K562 (cell line): ENCODE results near the gene NKX2-2. TPM values are rescaled to one million over a fixed set of nuclear protein-coding genes. Genes with fewer than 3 reads are reported as not detected.
"Not testable (repeated sequence)": the region's sequence is repeated elsewhere in the genome, so short reads cannot be mapped to it uniquely, and the experiment has no call there.

Source experiments
- ATAC-seq: fragments of 200-7000 bp; cut with Tn5 transposase; 3 replicates; pipeline ENCODE4 v1.9.1; 2020; ENCODE audit warnings: moderate library complexity
- BruUV-seq: library from RNA; stranded (reverse); fragments of 400-500 nt; replicated peaks from 2 replicates; lab custom pipeline; 2021; lab: Mats Ljungman, UMichigan
- CTCF ChIA-PET: fragments of 300-600 bp; formaldehyde crosslinking; extraction: SDS; loops from one replicate; lab custom pipeline; 2021; ENCODE audit warnings: low intra/inter-chr PET ratio; lab: Yijun Ruan, JAX
- POLR2A ChIA-PET: fragments of 300-600, 350-650 bp; sonication (Branson Sonifier 250); formaldehyde crosslinking; extraction: SDS; loops from one replicate; lab custom pipeline; 2021; ENCODE audit warnings: antibody characterized with exemption, inconsistent platforms; lab: Yijun Ruan, JAX
- DNase-seq, 4 experiments: peaks; one replicate each; pipeline versions ENCODE4 v3.0.0 to v3.0.0-alpha.2; 2011 to 2018; ENCODE audit warnings: low spot score in 3 of 4, mixed read lengths in 3 of 4; ENCODE audit errors: extremely low read depth in 1 of 4
- FAIRE-seq: peaks from 2 replicates; lab custom pipeline; 2011; peaks lifted over from hg19 to GRCh38; lab: Jason Lieb, UNC
- H2AFZ ChIP-seq: 2 replicates; pipeline ENCODE4 v1.6.0; 2011; ENCODE audit warnings: low read depth, low read length, control low read depth, inconsistent platforms
- H3K27ac ChIP-seq: fragments of 200-600 bp; 3 replicates; pipeline ENCODE4 v1.8.0; 2011; ENCODE audit warnings: low read depth, mild to moderate bottlenecking, control low read depth, inconsistent platforms, low read length, moderate library complexity, mixed read lengths; ENCODE audit errors: extremely low read depth
- H3K27me3 ChIP-seq, 2 experiments: fragments of 300-600 bp in 1 of 2; 2 replicates in 1 of 2; 3 replicates in 1 of 2; pipeline versions ENCODE4 v1.6.0 to v1.8.0; 2011; ENCODE audit warnings: inconsistent platforms in 2 of 2, low read length in 2 of 2, mild to moderate bottlenecking in 1 of 2, mixed read lengths in 1 of 2, moderate library complexity in 1 of 2; ENCODE audit not compliant: control insufficient read depth in 2 of 2, insufficient read depth in 2 of 2
- H3K36me3 ChIP-seq: fragments of 300-600 bp; 3 replicates; pipeline ENCODE4 v1.8.0; 2011; ENCODE audit warnings: mild to moderate bottlenecking, low read length, inconsistent platforms; ENCODE audit not compliant: control insufficient read depth, insufficient read depth
- H3K4me1 ChIP-seq, 2 experiments: fragments of 200-600 bp in 1 of 2; replicated peaks in 1 of 2; 2 replicates in 1 of 2; 3 replicates in 1 of 2; pipeline versions ENCODE4 v1.5.1 to v1.8.0; 2011; ENCODE audit warnings: inconsistent platforms in 2 of 2, low read length in 2 of 2, mild to moderate bottlenecking in 1 of 2, mixed read lengths in 1 of 2, moderate library complexity in 1 of 2; ENCODE audit not compliant: control insufficient read depth in 2 of 2, insufficient read depth in 2 of 2
- H3K4me2 ChIP-seq: 2 replicates; pipeline ENCODE4 v1.6.1; 2011; ENCODE audit warnings: low read length, control low read depth, inconsistent platforms, mixed read lengths; ENCODE audit not compliant: insufficient read depth
- H3K4me3 ChIP-seq: fragments of 200-600 bp; sonication (generic), shearing (Covaris generic); 2 replicates; pipeline ENCODE4 v1.5.1; 2016; ENCODE audit warnings: control low read depth, inconsistent platforms
- H3K79me2 ChIP-seq: fragments of 200-600 bp; 3 replicates; pipeline ENCODE4 v1.8.0; 2011; ENCODE audit warnings: low read length, inconsistent platforms; ENCODE audit not compliant: control insufficient read depth, insufficient read depth
- H3K9ac ChIP-seq, 2 experiments: 2 replicates each; pipeline versions ENCODE4 v1.6.0 to v1.6.1; 2011; ENCODE audit warnings: low read depth in 2 of 2, low read length in 2 of 2, control low read depth in 1 of 2, inconsistent platforms in 1 of 2, mild to moderate bottlenecking in 1 of 2, mixed read lengths in 1 of 2; ENCODE audit not compliant: insufficient read depth in 1 of 2
- H3K9me1 ChIP-seq: one replicate; pipeline ENCODE4 v1.6.0; 2011; ENCODE audit warnings: inconsistent platforms, mild to moderate bottlenecking, low read length, moderate library complexity; ENCODE audit not compliant: control insufficient read depth, insufficient read depth
- H3K9me3 ChIP-seq: replicated peaks from 2 replicates; pipeline ENCODE4 v1.5.1; 2011; ENCODE audit warnings: low read depth, low read length, inconsistent platforms; ENCODE audit not compliant: control insufficient read depth, insufficient read depth
- H4K20me1 ChIP-seq: replicated peaks from 2 replicates; pipeline ENCODE4 v1.6.1; 2011; ENCODE audit warnings: low read length, inconsistent platforms, mixed read lengths; ENCODE audit not compliant: control insufficient read depth, insufficient read depth
- RAD21 ChIP-seq, 2 experiments: fragments of 250-450 bp in 1 of 2; fragments of 450-650 bp in 1 of 2; sonication (Bioruptor Pico) in 1 of 2; formaldehyde crosslinking in 1 of 2; IDR thresholded peaks in 1 of 2; conservative IDR thresholded peaks in 1 of 2; 2 replicates each; pipeline versions ENCODE4 v1.4.0 to v1.8.0; 2020 to 2022; ENCODE audit warnings: mild to moderate bottlenecking in 2 of 2, moderate library complexity in 1 of 2
- THAP7 ChIP-seq: fragments of 250-450 bp; sonication (Bioruptor Pico); IDR thresholded peaks from 2 replicates; pipeline ENCODE4 v1.5.0; 2021
- WGBS: fragments of 100-300 bp; shearing (Covaris generic); methylation state at CpG from one replicate; pipeline ENCODE4 v1.1.6; 2016; ENCODE audit warnings: low coverage, mixed read lengths; ENCODE audit not compliant: insufficient coverage; ENCODE audit errors: missing lambda C conversion rate; 5-methylcytosine and 5-hydroxymethylcytosine counted together
- in situ Hi-C: fragments of 300-500 bp; cut with MboI; formaldehyde crosslinking; loops from 4 replicates; pipeline ENCODE4 v1.15.0; 2018; ENCODE audit warnings: inconsistent platforms, mixed read lengths
- intact Hi-C: fragments of 100-400 bp; cut with micrococcal nuclease; formaldehyde crosslinking; loops from 2 replicates; pipeline ENCODE4 v1.14.2; 2022
- polyA plus RNA-seq, 8 experiments: library from polyadenylated mRNA; depleted of rRNA in 4 of 8; stranded (reverse) in 5 of 8; unstranded in 3 of 8; fragments of >200 nt; fragmentation: Nextera tagmentation in 2 of 8; fragmentation: Illumina TruSeq in 1 of 8; extraction: Ambion mirVana in 2 of 8; extraction: Trizol in 1 of 8; gene quantifications; 2 replicates each; pipeline versions ENCODE4 v1.2.1 to v1.2.3, GENCODE V29; 2011 to 2014; ENCODE audit warnings: inconsistent platforms in 1 of 8, missing spikeins in 1 of 8
- total RNA-seq, 7 experiments: library from RNA; depleted of rRNA in 6 of 7; stranded (reverse); fragments of >200 nt in 6 of 7; fragmentation: Illumina TruSeq in 2 of 7; extraction: Trizol in 2 of 7; gene quantifications; 2 replicates each; pipeline versions ENCODE4 v1.2.1 to v1.2.3, GENCODE V29; 2011 to 2021; ENCODE audit warnings: low replicate concordance in 1 of 7
- TF ChIP-seq, protein P1 (sequence below), 3 experiments: IDR thresholded peaks in 2 of 3; conservative IDR thresholded peaks in 1 of 3; 2 replicates each; pipeline ENCODE4 v1.5.1; 2011 to 2012; ENCODE audit warnings: low read length in 3 of 3, mild to moderate bottlenecking in 3 of 3, control low read depth in 2 of 3, improper control_type of control experiment in 1 of 3, inconsistent platforms in 1 of 3, low read depth in 1 of 3, mixed read lengths in 1 of 3, moderate library complexity in 1 of 3; ENCODE audit not compliant: insufficient read depth in 2 of 3

The NKX2-2 gene
- total and polyA plus RNA-seq, 9 of the 15 experiments (the other 6 are each of a cell fraction or from before 2014, with no cell fraction given) = 0.04 TPM; not detected in 8

DNA sequence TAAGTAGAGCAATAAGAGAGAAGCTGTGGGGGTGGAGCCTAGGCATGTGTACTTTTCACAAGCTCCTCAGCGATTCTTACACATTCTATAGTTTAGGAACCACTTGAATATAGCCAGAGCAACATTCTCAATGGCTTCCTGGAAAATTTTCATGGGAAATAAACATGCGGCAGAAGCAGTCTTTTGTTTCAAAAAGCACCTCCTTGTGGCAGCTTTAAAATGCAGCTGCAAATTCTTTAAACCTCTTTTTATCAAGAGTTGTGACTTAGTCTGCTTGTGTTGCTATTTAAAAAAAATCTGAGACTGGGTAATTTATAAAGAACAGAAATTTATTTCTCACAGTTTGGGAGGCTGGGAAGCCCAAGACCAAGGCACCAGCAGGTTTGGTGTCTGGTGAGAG, 23.8 kb downstream of the NKX2-2 start:
- H3K79me2 ChIP-seq = no peaks in the 10 kb centered on the region
- intact Hi-C loops = no loop called here
- ATAC-seq (no peak), FAIRE-seq (no peak), DNase-seq (no peak)
- no peak overlapping the region for H3K4me2 ChIP-seq
- H2AFZ ChIP-seq = no peak overlapping the region
- POLR2A ChIA-PET = no interaction called here
- CTCF ChIA-PET = no interaction called here
- H3K27ac ChIP-seq = no peak overlapping the region
- BruUV-seq = no TSS peak
- H3K9me1 ChIP-seq = no peaks in the 10 kb centered on the region
- H3K4me3 ChIP-seq = no peak overlapping the region
- in situ Hi-C loops = no loop called here
- TF ChIP-seq THAP7 (CRISPR knock-in tag) (no peak), RAD21 (CRISPR knock-in tag; conservative IDR thresholded peaks at IDR 0.05 in 1 of 2, IDR thresholded peaks at IDR 0.05 in 1 of 2) (peak in 1 of 2 experiments; percentile 14; a peak in 1 of 4 replicates)
- TF ChIP-seq, protein P1, sequence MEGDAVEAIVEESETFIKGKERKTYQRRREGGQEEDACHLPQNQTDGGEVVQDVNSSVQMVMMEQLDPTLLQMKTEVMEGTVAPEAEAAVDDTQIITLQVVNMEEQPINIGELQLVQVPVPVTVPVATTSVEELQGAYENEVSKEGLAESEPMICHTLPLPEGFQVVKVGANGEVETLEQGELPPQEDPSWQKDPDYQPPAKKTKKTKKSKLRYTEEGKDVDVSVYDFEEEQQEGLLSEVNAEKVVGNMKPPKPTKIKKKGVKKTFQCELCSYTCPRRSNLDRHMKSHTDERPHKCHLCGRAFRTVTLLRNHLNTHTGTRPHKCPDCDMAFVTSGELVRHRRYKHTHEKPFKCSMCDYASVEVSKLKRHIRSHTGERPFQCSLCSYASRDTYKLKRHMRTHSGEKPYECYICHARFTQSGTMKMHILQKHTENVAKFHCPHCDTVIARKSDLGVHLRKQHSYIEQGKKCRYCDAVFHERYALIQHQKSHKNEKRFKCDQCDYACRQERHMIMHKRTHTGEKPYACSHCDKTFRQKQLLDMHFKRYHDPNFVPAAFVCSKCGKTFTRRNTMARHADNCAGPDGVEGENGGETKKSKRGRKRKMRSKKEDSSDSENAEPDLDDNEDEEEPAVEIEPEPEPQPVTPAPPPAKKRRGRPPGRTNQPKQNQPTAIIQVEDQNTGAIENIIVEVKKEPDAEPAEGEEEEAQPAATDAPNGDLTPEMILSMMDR (IDR thresholded peaks at IDR 0.05 in 2 of 3, conservative IDR thresholded peaks at IDR 0.05 in 1 of 3; ENCODE audit: insufficient read depth in 2 of 3, low read depth in 1 of 3, low read length in 3 of 3) = peak in 1 of 3 experiments; percentile 8; a peak in 1 of 6 replicates
- no peaks in the 10 kb centered on the region for H3K27me3 ChIP-seq
- no peaks in the 10 kb centered on the region for H4K20me1 ChIP-seq
- 0% methylated on average over 2 of the region's 2 CpGs for WGBS
- no peaks in the 10 kb centered on the region for H3K4me1 ChIP-seq
- H3K36me3 ChIP-seq = no peaks in the 10 kb centered on the region
- no peak overlapping the region for H3K9ac ChIP-seq
- H3K9me3 ChIP-seq = no peaks in the 10 kb centered on the region

DNA sequence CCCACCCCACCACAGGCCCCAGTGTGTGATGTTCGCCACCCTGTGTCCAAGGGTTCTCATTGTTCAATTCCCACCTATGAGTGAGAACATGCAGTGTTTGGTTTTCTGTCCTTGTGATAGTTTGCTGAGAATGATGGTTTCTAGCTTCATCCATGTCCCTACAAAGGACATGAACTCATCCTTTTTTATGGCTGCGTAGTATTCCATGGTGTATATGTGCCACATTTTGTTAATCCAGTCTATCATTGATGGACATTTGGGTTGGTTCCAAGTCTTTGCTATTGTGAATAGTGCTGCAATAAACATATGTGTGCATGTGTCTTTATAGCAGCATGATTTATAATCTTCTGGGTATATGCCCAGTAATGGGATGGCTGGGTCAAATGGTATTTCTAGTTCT, 33.7 kb downstream of the NKX2-2 start:
- BruUV-seq, H3K36me3 ChIP-seq, H3K4me2 ChIP-seq, H3K79me2 ChIP-seq, FAIRE-seq, H3K27ac ChIP-seq, CTCF ChIA-PET, H3K9me3 ChIP-seq, H3K9me1 ChIP-seq, H3K27me3 ChIP-seq, H3K9ac ChIP-seq, in situ Hi-C loops, H2AFZ ChIP-seq, H3K4me3 ChIP-seq, POLR2A ChIA-PET, intact Hi-C loops, DNase-seq, H3K4me1 ChIP-seq, H4K20me1 ChIP-seq, ATAC-seq: not testable (repeated sequence)
- 0% methylated on average over 1 of the region's 2 CpGs for WGBS
